Measurements from ENCODE around the gene CLRN2.

DNA sequence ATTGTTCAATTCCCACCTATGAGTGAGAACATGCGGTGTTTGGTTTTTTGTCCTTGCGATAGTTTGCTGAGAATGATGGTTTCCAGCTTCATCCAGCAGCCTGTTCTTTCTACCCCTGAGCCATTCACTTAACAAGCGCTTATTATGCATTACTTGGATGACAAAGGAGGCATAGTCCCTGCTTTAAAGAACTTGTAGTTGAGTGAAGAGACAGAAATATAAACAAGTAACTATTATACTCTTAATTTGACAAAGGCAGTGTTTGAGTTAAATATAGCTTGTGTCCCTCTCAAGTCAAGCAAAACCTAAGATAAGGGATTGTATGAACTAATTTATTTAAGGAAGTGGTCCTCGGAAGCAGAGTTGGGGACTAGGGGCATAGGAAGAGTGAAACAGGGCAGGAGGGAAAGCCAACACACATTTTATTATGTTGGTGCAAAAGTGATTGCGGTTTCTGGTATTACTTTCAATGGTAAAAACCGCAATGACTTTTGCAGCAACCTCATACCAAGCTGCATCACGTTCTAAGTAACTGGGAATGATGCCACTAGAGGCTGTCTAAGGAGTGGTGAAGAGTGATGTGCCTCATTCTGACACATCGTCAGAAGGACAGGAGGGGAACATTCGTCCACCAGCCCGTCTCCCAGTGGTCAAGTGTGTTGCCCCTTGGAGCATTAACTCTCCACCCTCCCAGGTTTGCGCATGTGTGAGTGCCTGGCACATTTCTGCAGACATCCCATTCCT lies 44.9 kb upstream of the CLRN2 start:
- TF ChIP-seq, protein P1, sequence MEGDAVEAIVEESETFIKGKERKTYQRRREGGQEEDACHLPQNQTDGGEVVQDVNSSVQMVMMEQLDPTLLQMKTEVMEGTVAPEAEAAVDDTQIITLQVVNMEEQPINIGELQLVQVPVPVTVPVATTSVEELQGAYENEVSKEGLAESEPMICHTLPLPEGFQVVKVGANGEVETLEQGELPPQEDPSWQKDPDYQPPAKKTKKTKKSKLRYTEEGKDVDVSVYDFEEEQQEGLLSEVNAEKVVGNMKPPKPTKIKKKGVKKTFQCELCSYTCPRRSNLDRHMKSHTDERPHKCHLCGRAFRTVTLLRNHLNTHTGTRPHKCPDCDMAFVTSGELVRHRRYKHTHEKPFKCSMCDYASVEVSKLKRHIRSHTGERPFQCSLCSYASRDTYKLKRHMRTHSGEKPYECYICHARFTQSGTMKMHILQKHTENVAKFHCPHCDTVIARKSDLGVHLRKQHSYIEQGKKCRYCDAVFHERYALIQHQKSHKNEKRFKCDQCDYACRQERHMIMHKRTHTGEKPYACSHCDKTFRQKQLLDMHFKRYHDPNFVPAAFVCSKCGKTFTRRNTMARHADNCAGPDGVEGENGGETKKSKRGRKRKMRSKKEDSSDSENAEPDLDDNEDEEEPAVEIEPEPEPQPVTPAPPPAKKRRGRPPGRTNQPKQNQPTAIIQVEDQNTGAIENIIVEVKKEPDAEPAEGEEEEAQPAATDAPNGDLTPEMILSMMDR (IDR thresholded peaks at IDR 0.05) = no peak
- no peak for TF ChIP-seq POLR2A (IDR thresholded peaks at IDR 0.05)
